Measurements from ENCODE around the gene PMFBP1.

Gene PMFBP1

GRCh38 chr16:72137380-72138063 lies 34.4 kb downstream of the PMFBP1 start:
- Histone ChIP-seq H3K18ac (ENCODE audit: low read depth in 1 of 2, low read length in 2 of 2) (no peak overlapping the region), H3K4me3 (ENCODE audit: insufficient read depth in 1 of 2, low read depth in 1 of 2, low read length in 2 of 2) (no peak overlapping the region), H4K8ac (ENCODE audit: low read length) (no peak overlapping the region), H3K4me1 (ENCODE audit: control insufficient read depth, insufficient read depth, low read depth, low read length) (peaks cover 2% of the 10 kb centered on the region), H3K36me3 (ENCODE audit: control insufficient read depth in 1 of 2, insufficient read depth in 2 of 2, low read depth in 1 of 2, low read length in 2 of 2) (no peaks in the 10 kb centered on the region), H2BK5ac (ENCODE audit: low read depth, low read length, poor library complexity, severe bottlenecking) (no peak overlapping the region), H3K4ac (ENCODE audit: low read depth in 1 of 2, low read length in 2 of 2) (no peak overlapping the region), H2AK5ac (ENCODE audit: low read length, severe bottlenecking) (no peak overlapping the region), H3K27ac (ENCODE audit: low read length, poor library complexity, severe bottlenecking) (no peak overlapping the region), H3K27me3 (ENCODE audit: control insufficient read depth in 1 of 2, insufficient read depth in 1 of 2, low read length in 2 of 2) (peaks cover 0 to 3% of the 10 kb centered on the region in 2 experiments), H2AFZ (ENCODE audit: low read depth, low read length) (no peak overlapping the region), H2BK12ac (ENCODE audit: low read length in 2 of 2) (no peak overlapping the region), H4K91ac (ENCODE audit: low read length) (no peak overlapping the region), H3K79me1 (replicated peaks; ENCODE audit: low read length, poor library complexity, severe bottlenecking) (no peaks in the 10 kb centered on the region), H3K23ac (ENCODE audit: low read length in 2 of 2) (no peak overlapping the region), H2BK120ac (ENCODE audit: low read depth, low read length) (no peak overlapping the region), H2BK15ac (ENCODE audit: low read depth, poor library complexity, severe bottlenecking) (no peak overlapping the region), H3K9me3 (ENCODE audit: control insufficient read depth, low read length) (no peaks in the 10 kb centered on the region), H3K4me2 (ENCODE audit: low read length, poor library complexity, severe bottlenecking) (no peak overlapping the region), H3K14ac (ENCODE audit: low read length in 2 of 2) (no peak overlapping the region), H3K9ac (ENCODE audit: low read length) (no peak overlapping the region)
- 83% methylated on average over 15 of the region's 15 CpGs for WGBS
- no peak for DNase-seq

GRCh38 chr16:72134507-72134906 lies 37.4 kb downstream of the PMFBP1 start:
- Histone ChIP-seq H3K36me3 (ENCODE audit: control insufficient read depth in 1 of 2, insufficient read depth in 2 of 2, low read depth in 1 of 2, low read length in 2 of 2) (no peaks in the 10 kb centered on the region), H2BK15ac (ENCODE audit: low read depth, poor library complexity, severe bottlenecking) (no peak overlapping the region), H3K9me3 (ENCODE audit: control insufficient read depth, low read length) (no peaks in the 10 kb centered on the region), H3K9ac (ENCODE audit: low read length) (no peak overlapping the region), H3K4me3 (ENCODE audit: insufficient read depth in 1 of 2, low read depth in 1 of 2, low read length in 2 of 2) (no peak overlapping the region), H3K27ac (ENCODE audit: low read length, poor library complexity, severe bottlenecking) (no peak overlapping the region), H4K8ac (ENCODE audit: low read length) (no peak overlapping the region), H2BK5ac (ENCODE audit: low read depth, low read length, poor library complexity, severe bottlenecking) (no peak overlapping the region), H3K18ac (ENCODE audit: low read depth in 1 of 2, low read length in 2 of 2) (no peak overlapping the region), H2BK120ac (ENCODE audit: low read depth, low read length) (no peak overlapping the region), H2BK12ac (ENCODE audit: low read length in 2 of 2) (no peak overlapping the region), H3K4me2 (ENCODE audit: low read length, poor library complexity, severe bottlenecking) (no peak overlapping the region), H3K27me3 (ENCODE audit: control insufficient read depth in 1 of 2, insufficient read depth in 1 of 2, low read length in 2 of 2) (peaks cover 3 to 5% of the 10 kb centered on the region in 2 experiments), H2AK5ac (ENCODE audit: low read length, severe bottlenecking) (no peak overlapping the region), H4K91ac (ENCODE audit: low read length) (no peak overlapping the region), H3K14ac (ENCODE audit: low read length in 2 of 2) (no peak overlapping the region), H2AFZ (ENCODE audit: low read depth, low read length) (no peak overlapping the region), H3K4me1 (ENCODE audit: control insufficient read depth, insufficient read depth, low read depth, low read length) (peaks cover 2% of the 10 kb centered on the region), H3K23ac (ENCODE audit: low read length in 2 of 2) (no peak overlapping the region), H3K4ac (ENCODE audit: low read depth in 1 of 2, low read length in 2 of 2) (no peak overlapping the region), H3K79me1 (replicated peaks; ENCODE audit: low read length, poor library complexity, severe bottlenecking) (no peaks in the 10 kb centered on the region)
- WGBS = 100% methylated on average over 2 of the region's 2 CpGs
- DNase-seq = no peak

GRCh38 chr16:72132726-72133125 lies 39.2 kb downstream of the PMFBP1 start:
- Histone ChIP-seq H3K4ac (ENCODE audit: low read depth in 1 of 2, low read length in 2 of 2) (no peak overlapping the region), H3K4me3 (ENCODE audit: insufficient read depth in 1 of 2, low read depth in 1 of 2, low read length in 2 of 2) (no peak overlapping the region), H2AK5ac (ENCODE audit: low read length, severe bottlenecking) (no peak overlapping the region), H3K9me3 (ENCODE audit: control insufficient read depth, low read length) (no peaks in the 10 kb centered on the region), H3K18ac (ENCODE audit: low read depth in 1 of 2, low read length in 2 of 2) (no peak overlapping the region), H3K27ac (ENCODE audit: low read length, poor library complexity, severe bottlenecking) (no peak overlapping the region), H3K23ac (ENCODE audit: low read length in 2 of 2) (no peak overlapping the region), H3K4me2 (ENCODE audit: low read length, poor library complexity, severe bottlenecking) (no peak overlapping the region), H2BK15ac (ENCODE audit: low read depth, poor library complexity, severe bottlenecking) (no peak overlapping the region), H4K91ac (ENCODE audit: low read length) (no peak overlapping the region), H2AFZ (ENCODE audit: low read depth, low read length) (no peak overlapping the region), H3K14ac (ENCODE audit: low read length in 2 of 2) (no peak overlapping the region), H2BK120ac (ENCODE audit: low read depth, low read length) (no peak overlapping the region), H2BK12ac (ENCODE audit: low read length in 2 of 2) (no peak overlapping the region), H3K9ac (ENCODE audit: low read length) (no peak overlapping the region), H3K4me1 (ENCODE audit: control insufficient read depth, insufficient read depth, low read depth, low read length) (peaks cover 2% of the 10 kb centered on the region), H3K27me3 (ENCODE audit: control insufficient read depth in 1 of 2, insufficient read depth in 1 of 2, low read length in 2 of 2) (peaks cover 6 to 9% of the 10 kb centered on the region in 2 experiments), H4K8ac (ENCODE audit: low read length) (no peak overlapping the region), H3K79me1 (replicated peaks; ENCODE audit: low read length, poor library complexity, severe bottlenecking) (no peaks in the 10 kb centered on the region), H2BK5ac (ENCODE audit: low read depth, low read length, poor library complexity, severe bottlenecking) (no peak overlapping the region), H3K36me3 (ENCODE audit: control insufficient read depth in 1 of 2, insufficient read depth in 2 of 2, low read depth in 1 of 2, low read length in 2 of 2) (no peaks in the 10 kb centered on the region)
- no peak for DNase-seq
- 85% methylated on average over 2 of the region's 3 CpGs for WGBS

GRCh38 chr16:72131036-72131435 lies 40.9 kb downstream of the PMFBP1 start:
- no peak overlapping the region for H2BK120ac ChIP-seq (ENCODE audit: low read depth, low read length)
- H3K4me1 ChIP-seq (ENCODE audit: control insufficient read depth, insufficient read depth, low read depth, low read length) = no peaks in the 10 kb centered on the region
- no peak overlapping the region for H3K14ac ChIP-seq (ENCODE audit: low read length in 2 of 2)
- H3K9me3 ChIP-seq (ENCODE audit: control insufficient read depth, low read length) = no peaks in the 10 kb centered on the region
- WGBS = 74% methylated on average over 6 of the region's 6 CpGs
- no peak overlapping the region for H3K4ac ChIP-seq (ENCODE audit: low read depth in 1 of 2, low read length in 2 of 2)
- H4K8ac ChIP-seq (ENCODE audit: low read length) = no peak overlapping the region
- DNase-seq = no peak
- no peak overlapping the region for H2AK5ac ChIP-seq (ENCODE audit: low read length, severe bottlenecking)
- H3K4me3 ChIP-seq (ENCODE audit: insufficient read depth in 1 of 2, low read depth in 1 of 2, low read length in 2 of 2) = no peak overlapping the region
- H3K36me3 ChIP-seq (ENCODE audit: control insufficient read depth in 1 of 2, insufficient read depth in 2 of 2, low read depth in 1 of 2, low read length in 2 of 2) = no peaks in the 10 kb centered on the region
- H4K91ac ChIP-seq (ENCODE audit: low read length) = no peak overlapping the region
- no peak overlapping the region for H3K23ac ChIP-seq (ENCODE audit: low read length in 2 of 2)
- peaks cover 6 to 9% of the 10 kb centered on the region in 2 experiments for H3K27me3 ChIP-seq (ENCODE audit: control insufficient read depth in 1 of 2, insufficient read depth in 1 of 2, low read length in 2 of 2)
- no peak overlapping the region for H3K27ac ChIP-seq (ENCODE audit: low read length, poor library complexity, severe bottlenecking)
- no peak overlapping the region for H2AFZ ChIP-seq (ENCODE audit: low read depth, low read length)
- no peak overlapping the region for H3K18ac ChIP-seq (ENCODE audit: low read depth in 1 of 2, low read length in 2 of 2)
- H3K4me2 ChIP-seq (ENCODE audit: low read length, poor library complexity, severe bottlenecking) = no peak overlapping the region
- no peak overlapping the region for H2BK12ac ChIP-seq (ENCODE audit: low read length in 2 of 2)
- no peak overlapping the region for H2BK5ac ChIP-seq (ENCODE audit: low read depth, low read length, poor library complexity, severe bottlenecking)
- no peak overlapping the region for H3K9ac ChIP-seq (ENCODE audit: low read length)
- H3K79me1 ChIP-seq (replicated peaks; ENCODE audit: low read length, poor library complexity, severe bottlenecking) = no peaks in the 10 kb centered on the region
- no peak overlapping the region for H2BK15ac ChIP-seq (ENCODE audit: low read depth, poor library complexity, severe bottlenecking)

All from mesenchymal stem cell (in vitro differentiated cells and primary cell).